Measurements from ENCODE around the gene FKBP7. TPM values are rescaled to one million over a fixed set of nuclear protein-coding genes. Genes with fewer than 3 reads are reported as not detected.

The FKBP7 gene
- total and polyA plus RNA-seq, 9 donors: 31.6 to 79.2 (median 44.0) TPM

- H3K27me3 ChIP-seq: no peaks in the 10 kb centered on the region
- H3K9me3 ChIP-seq: no peaks in the 10 kb centered on the region
- 92 to 95% (median 93%) methylated on average over 1 of the region's 1 CpG for WGBS, 3 donors
- intact Hi-C loops (cut with DNase I): no loop called here
- TF ChIP-seq POLR2A (IDR thresholded peaks at IDR 0.05) (no peak), CTCF (IDR thresholded peaks at IDR 0.05) (no peak), EP300 (IDR thresholded peaks at IDR 0.05) (no peak)
- no peak overlapping the region for H3K4me3 ChIP-seq
- no peaks in the 10 kb centered on the region for H3K36me3 ChIP-seq
- no peak for DNase-seq
- H3K27ac ChIP-seq: no peak overlapping the region
- H3K4me1 ChIP-seq (ENCODE audit: insufficient read depth): no peaks in the 10 kb centered on the region
Measured at GRCh38 chr2:178506949-178507348, 28.5 kb upstream of the FKBP7 start.

GRCh38 chr2:178506524-178506923, 28.1 kb upstream of the FKBP7 start:
- TF ChIP-seq POLR2A (IDR thresholded peaks at IDR 0.05) (no peak), CTCF (IDR thresholded peaks at IDR 0.05) (no peak), EP300 (IDR thresholded peaks at IDR 0.05) (no peak)
- DNase-seq: no peak
- intact Hi-C loops (cut with DNase I): no loop called here
- H3K27me3 ChIP-seq: no peaks in the 10 kb centered on the region
- H3K27ac ChIP-seq: no peak overlapping the region
- no peak overlapping the region for H3K4me3 ChIP-seq
- no peaks in the 10 kb centered on the region for H3K4me1 ChIP-seq (ENCODE audit: insufficient read depth)
- 95 to 97% (median 96%) methylated on average over 2 of the region's 2 CpGs for WGBS, 3 donors
- no peaks in the 10 kb centered on the region for H3K36me3 ChIP-seq
- no peaks in the 10 kb centered on the region for H3K9me3 ChIP-seq

- TF ChIP-seq POLR2A (IDR thresholded peaks at IDR 0.05) (no peak), CTCF (IDR thresholded peaks at IDR 0.05) (no peak), EP300 (IDR thresholded peaks at IDR 0.05) (no peak)
- no peak for DNase-seq
- H3K27ac ChIP-seq: no peak overlapping the region
- H3K9me3 ChIP-seq: no peaks in the 10 kb centered on the region
- H3K36me3 ChIP-seq: no peaks in the 10 kb centered on the region
- 74 to 91% (median 76%) methylated on average over 1 of the region's 1 CpG for WGBS, 3 donors
- intact Hi-C loops (cut with DNase I): no loop called here
- no peaks in the 10 kb centered on the region for H3K27me3 ChIP-seq
- no peaks in the 10 kb centered on the region for H3K4me1 ChIP-seq (ENCODE audit: insufficient read depth)
- H3K4me3 ChIP-seq: no peak overlapping the region
Measured at GRCh38 chr2:178506101-178506500, 27.7 kb upstream of the FKBP7 start.

GRCh38 chr2:178502751-178503150, 24.4 kb upstream of the FKBP7 start:
- no peak for DNase-seq
- intact Hi-C loops (cut with DNase I): no loop called here
- Histone ChIP-seq H3K27me3 (no peaks in the 10 kb centered on the region), H3K4me1 (ENCODE audit: insufficient read depth) (no peaks in the 10 kb centered on the region), H3K27ac (no peak overlapping the region), H3K4me3 (no peak overlapping the region), H3K9me3 (no peaks in the 10 kb centered on the region), H3K36me3 (no peaks in the 10 kb centered on the region)
- TF ChIP-seq CTCF (IDR thresholded peaks at IDR 0.05) (no peak), EP300 (IDR thresholded peaks at IDR 0.05) (no peak), POLR2A (IDR thresholded peaks at IDR 0.05) (no peak)
- 53 to 99% (median 98%) methylated on average over 4 of the region's 4 CpGs for WGBS, 3 donors

- no peaks in the 10 kb centered on the region for H3K27me3 ChIP-seq
Measured at GRCh38 chr2:178499640-178500039, 21.2 kb upstream of the FKBP7 start.

More at GRCh38 chr2:178499640-178500039, 21.2 kb upstream of the FKBP7 start:
- Histone ChIP-seq H3K4me1 (ENCODE audit: insufficient read depth) (no peaks in the 10 kb centered on the region), H3K9me3 (no peaks in the 10 kb centered on the region), H3K36me3 (no peaks in the 10 kb centered on the region), H3K27ac (no peak overlapping the region), H3K4me3 (no peak overlapping the region)
- intact Hi-C loops (cut with DNase I): no loop called here
- TF ChIP-seq POLR2A (IDR thresholded peaks at IDR 0.05): no peak
- no peak for TF ChIP-seq EP300 (IDR thresholded peaks at IDR 0.05)
- no peak for TF ChIP-seq CTCF (IDR thresholded peaks at IDR 0.05)
- WGBS, 3 donors: 97 to 98% (median 97%) methylated on average over 3 of the region's 3 CpGs
- DNase-seq: no peak

Measured in ovary (tissue), 9 donors.